ENCODE data around the gene ENOX1.

DNA sequence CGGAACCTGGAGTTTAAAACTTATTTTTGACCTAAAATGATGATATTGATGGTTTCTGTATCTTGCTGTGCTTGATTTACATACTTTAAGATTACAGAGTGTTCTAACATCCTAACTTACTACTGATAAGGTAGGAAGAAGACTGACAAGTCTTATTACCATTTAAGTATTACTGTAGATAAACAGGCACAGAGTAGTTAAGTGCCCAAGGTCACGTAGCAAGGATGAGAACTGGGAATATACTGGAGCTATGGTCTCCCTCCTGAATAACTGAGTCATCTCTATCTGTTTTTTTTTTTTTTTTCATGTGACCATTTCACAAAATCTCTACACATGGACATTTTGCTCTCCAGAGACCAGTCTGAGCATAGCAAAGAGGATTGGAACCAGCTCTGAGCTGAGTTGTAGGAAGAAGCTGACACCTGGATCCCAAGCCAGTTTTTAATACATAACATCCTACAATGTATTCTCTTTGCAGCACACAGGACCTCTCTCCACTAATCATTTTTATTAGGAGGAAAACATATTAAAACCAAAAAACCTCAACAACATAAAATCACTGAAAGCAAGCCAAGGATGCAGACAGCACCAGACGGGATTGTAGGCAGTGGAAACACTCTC is 589.9 kb downstream of the ENOX1 start:
- TF ChIP-seq CTCF (IDR thresholded peaks at IDR 0.05; ENCODE audit: extremely low read depth in 1 of 2, insufficient read depth in 1 of 2, low read depth in 1 of 2, low read length in 2 of 2) = no peak
- no peak for TF ChIP-seq GATA2 (IDR thresholded peaks at IDR 0.05; ENCODE audit: insufficient read depth, insufficient read length, low read depth, low read length)
- TF ChIP-seq EZH2 (IDR thresholded peaks at IDR 0.05; ENCODE audit: borderline replicate concordance, low read depth, low read length, severe bottlenecking) = no peak
- TF ChIP-seq JUN (IDR thresholded peaks at IDR 0.05; ENCODE audit: borderline replicate concordance, insufficient read depth, insufficient read length, low read depth) = no peak
- no peak for TF ChIP-seq POLR2A (IDR thresholded peaks at IDR 0.05; ENCODE audit: low read depth, low read length)
- TF ChIP-seq, protein P1, sequence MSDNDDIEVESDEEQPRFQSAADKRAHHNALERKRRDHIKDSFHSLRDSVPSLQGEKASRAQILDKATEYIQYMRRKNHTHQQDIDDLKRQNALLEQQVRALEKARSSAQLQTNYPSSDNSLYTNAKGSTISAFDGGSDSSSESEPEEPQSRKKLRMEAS (IDR thresholded peaks at IDR 0.05; ENCODE audit: insufficient read depth, insufficient read length) = no peak
- no peak for TF ChIP-seq POLR2AphosphoS5 (IDR thresholded peaks at IDR 0.05; ENCODE audit: insufficient read depth, low read depth, low read length)
